BLaER1 treated with 17β-estradiol and CSF1 and Interleukin-3, amounts not matched to agents 10 nM and 100 nM (cell line): ENCODE measurements around the gene CYP8B1.
A peak's percentile ranks its signal among the peaks of the same experiment; 100 is the strongest.

Experiments used
- H3K27ac ChIP-seq, 11 experiments: shearing (Covaris generic); formaldehyde crosslinking; 2 replicates each; pipeline ENCODE4 v1.8.1; 2022
- H3K27me3 ChIP-seq, 11 experiments: shearing (Covaris generic); formaldehyde crosslinking; 2 replicates each; pipeline ENCODE4 v1.8.1; 2022
- H3K36me3 ChIP-seq, 11 experiments: shearing (Covaris generic); formaldehyde crosslinking; 2 replicates each; pipeline ENCODE4 v1.8.1; 2022
- H3K4me1 ChIP-seq, 10 experiments: shearing (Covaris generic); formaldehyde crosslinking; 2 replicates each; pipeline ENCODE4 v1.8.1; 2022
- H3K4me2 ChIP-seq, 11 experiments: shearing (Covaris generic); formaldehyde crosslinking; 2 replicates each; pipeline ENCODE4 v1.8.1; 2022
- H3K4me3 ChIP-seq, 10 experiments: shearing (Covaris generic); formaldehyde crosslinking; 2 replicates each; pipeline ENCODE4 v1.8.1; 2022
- H3K9ac ChIP-seq, 11 experiments: shearing (Covaris generic); formaldehyde crosslinking; 2 replicates each; pipeline ENCODE4 v1.8.1; 2022
- H3K9me3 ChIP-seq, 11 experiments: shearing (Covaris generic); formaldehyde crosslinking; replicated peaks in 1 of 11; 2 replicates each; pipeline ENCODE4 v1.8.1; 2022
- H4K20me1 ChIP-seq, 11 experiments: shearing (Covaris generic); formaldehyde crosslinking; 2 replicates each; pipeline ENCODE4 v1.8.1; 2022
- Cebpa-rat ChIP-seq, 11 experiments: shearing (Covaris generic); IDR thresholded peaks; 2 replicates each; pipeline ENCODE4 v1.8.1; 2022

Gene CYP8B1

GRCh38 chr3:42875325-42876151, at the start of gene CYP8B1:
TSS of gene CYP8B1 (minus strand) at chr3:42875879. CDS start at chr3:42875816, 63 bp downstream.
- H4K20me1 ChIP-seq, result no peaks in the 10 kb centered on the region
- H3K9me3 ChIP-seq, result no peaks in the 10 kb centered on the region
- H3K4me2 ChIP-seq, result no peak within 1 kb of the TSS
- H3K4me3 ChIP-seq, result no peak within 1 kb of the TSS
- peaks cover 0 to 4% (median 3%) of the 10 kb centered on the region in 10 experiments; a peak in 14 of 20 replicates for H3K4me1 ChIP-seq
- H3K9ac ChIP-seq, result no peak within 1 kb of the TSS
- H3K27ac ChIP-seq, result no peak within 1 kb of the TSS
- no peaks in the 10 kb centered on the region for H3K36me3 ChIP-seq
- TF ChIP-seq Cebpa-rat (IDR thresholded peaks at IDR 0.05), result no peak
- H3K27me3 ChIP-seq, result no peaks in the 10 kb centered on the region

GRCh38 chr3:42923606-42924005, 47.9 kb upstream of the CYP8B1 start:
- Histone ChIP-seq H3K4me3 (no peak overlapping the region), H3K9me3 (peaks cover 27 to 43% (median 36%) of the 10 kb centered on the region in 11 experiments), H3K9ac (no peak overlapping the region), H3K4me1 (no peaks in the 10 kb centered on the region), H4K20me1 (no peaks in the 10 kb centered on the region), H3K36me3 (no peaks in the 10 kb centered on the region), H3K27me3 (no peaks in the 10 kb centered on the region), H3K27ac (no peak overlapping the region), H3K4me2 (no peak overlapping the region)
- no peak for TF ChIP-seq Cebpa-rat (IDR thresholded peaks at IDR 0.05)

GRCh38 chr3:42914771-42915515, 39.3 kb upstream of the CYP8B1 start:
- H4K20me1 ChIP-seq, result no peaks in the 10 kb centered on the region
- H3K4me2 ChIP-seq, result no peak overlapping the region
- H3K36me3 ChIP-seq, result peaks cover 0 to 7% (median 0%) of the 10 kb centered on the region in 11 experiments; a peak in 3 of 22 replicates
- H3K9ac ChIP-seq, result no peak overlapping the region
- H3K27me3 ChIP-seq, result no peaks in the 10 kb centered on the region
- peaks cover 88 to 94% (median 91%) of the 10 kb centered on the region in 11 experiments for H3K9me3 ChIP-seq
- no peak overlapping the region for H3K27ac ChIP-seq
- H3K4me3 ChIP-seq, result peak overlapping the region in 2 of 10 experiments; percentile 6 to 30; a peak in 3 of 20 replicates
- peak in 2 of 11 experiments; percentile 18 to 45; a peak in 1 of 22 replicates for TF ChIP-seq Cebpa-rat (IDR thresholded peaks at IDR 0.05)
- no peaks in the 10 kb centered on the region for H3K4me1 ChIP-seq

- Histone ChIP-seq H3K4me3 (no peak overlapping the region), H3K27me3 (peaks cover 0 to 10% (median 6%) of the 10 kb centered on the region in 11 experiments; a peak in 13 of 22 replicates), H3K27ac (no peak overlapping the region), H3K4me2 (no peak overlapping the region), H4K20me1 (no peaks in the 10 kb centered on the region), H3K36me3 (peaks cover 0 to 7% (median 0%) of the 10 kb centered on the region in 11 experiments; a peak in 3 of 22 replicates), H3K9me3 (peaks cover 63 to 85% (median 73%) of the 10 kb centered on the region in 11 experiments), H3K4me1 (no peaks in the 10 kb centered on the region), H3K9ac (no peak overlapping the region)
- TF ChIP-seq Cebpa-rat (IDR thresholded peaks at IDR 0.05), result no peak
Observed at GRCh38 chr3:42911551-42911950, 35.9 kb upstream of the CYP8B1 start.

GRCh38 chr3:42908675-42909074, 33.0 kb upstream of the CYP8B1 start:
- Histone ChIP-seq H3K9me3 (peaks cover 59 to 82% (median 68%) of the 10 kb centered on the region in 11 experiments), H4K20me1 (no peaks in the 10 kb centered on the region), H3K36me3 (peaks cover 0 to 2% (median 0%) of the 10 kb centered on the region in 11 experiments; a peak in 2 of 22 replicates), H3K4me1 (no peaks in the 10 kb centered on the region), H3K27ac (no peak overlapping the region), H3K27me3 (peaks cover 0 to 25% (median 20%) of the 10 kb centered on the region in 11 experiments; a peak in 15 of 22 replicates), H3K4me2 (no peak overlapping the region), H3K9ac (no peak overlapping the region), H3K4me3 (no peak overlapping the region)
- TF ChIP-seq Cebpa-rat (IDR thresholded peaks at IDR 0.05), result no peak

- no peak for TF ChIP-seq Cebpa-rat (IDR thresholded peaks at IDR 0.05)
- Histone ChIP-seq H3K36me3 (no peaks in the 10 kb centered on the region), H3K27me3 (peaks cover 0 to 25% (median 20%) of the 10 kb centered on the region in 11 experiments; a peak in 15 of 22 replicates), H3K4me1 (no peaks in the 10 kb centered on the region), H3K9ac (no peak overlapping the region), H3K4me2 (no peak overlapping the region), H3K4me3 (no peak overlapping the region), H3K9me3 (peaks cover 56 to 79% (median 65%) of the 10 kb centered on the region in 11 experiments), H3K27ac (no peak overlapping the region), H4K20me1 (no peaks in the 10 kb centered on the region)
Observed at GRCh38 chr3:42906848-42907183, 31.1 kb upstream of the CYP8B1 start.

- Histone ChIP-seq H3K9ac (no peak within 1 kb of the TSS), H3K36me3 (no peaks in the 10 kb centered on the region), H3K9me3 (peaks cover 51 to 74% (median 59%) of the 10 kb centered on the region in 11 experiments), H3K4me1 (no peaks in the 10 kb centered on the region), H3K27me3 (peaks cover 0 to 25% (median 20%) of the 10 kb centered on the region in 11 experiments; a peak in 15 of 22 replicates), H3K27ac (no peak within 1 kb of the TSS), H4K20me1 (no peaks in the 10 kb centered on the region), H3K4me3 (0 out of 20 replicates have a peak within 1 kb of the TSS, but pooled peaks of 1 of the 10 experiments have one; percentile 11), H3K4me2 (no peak within 1 kb of the TSS)
- no peak for TF ChIP-seq Cebpa-rat (IDR thresholded peaks at IDR 0.05)
Observed at GRCh38 chr3:42906070-42906847, 30.6 kb upstream of the CYP8B1 start, which contains the start of gene ZNF662. TSS of gene ZNF662 (plus strand) at chr3:42906142. CDS start at chr3:42908115, 1,973 bp downstream.

- H3K4me3 ChIP-seq, result 0 out of 20 replicates have a peak overlapping the region, but pooled peaks of 1 of the 10 experiments have one; percentile 11
- no peak overlapping the region for H3K4me2 ChIP-seq
- no peaks in the 10 kb centered on the region for H4K20me1 ChIP-seq
- peaks cover 0 to 25% (median 20%) of the 10 kb centered on the region in 11 experiments; a peak in 15 of 22 replicates for H3K27me3 ChIP-seq
- H3K9ac ChIP-seq, result no peak overlapping the region
- H3K27ac ChIP-seq, result no peak overlapping the region
- H3K4me1 ChIP-seq, result no peaks in the 10 kb centered on the region
- peaks cover 45 to 68% (median 54%) of the 10 kb centered on the region in 11 experiments for H3K9me3 ChIP-seq
- no peak for TF ChIP-seq Cebpa-rat (IDR thresholded peaks at IDR 0.05)
- H3K36me3 ChIP-seq, result no peaks in the 10 kb centered on the region
Observed at GRCh38 chr3:42905740-42906069, 30.0 kb upstream of the CYP8B1 start.
